Measurements from ENCODE around the gene MICA.
"Not testable (repeated sequence)": the region's sequence is repeated elsewhere in the genome, so short reads cannot be mapped to it uniquely, and the experiment has no call there.

The MICA gene

GRCh38 chr6:31386099-31386498, 17.3 kb upstream of the MICA start:
- no peaks in the 10 kb centered on the region for H3K79me1 ChIP-seq (ENCODE audit: low read length)
- H3K79me2 ChIP-seq (ENCODE audit: control insufficient read depth, insufficient read depth, low read length): no peaks in the 10 kb centered on the region
- H3K36me3 ChIP-seq (ENCODE audit: control insufficient read depth, insufficient read depth, low read length): no peaks in the 10 kb centered on the region
- no peak overlapping the region for H2BK5ac ChIP-seq (ENCODE audit: low read length)
- no peak overlapping the region for H3K4me3 ChIP-seq (ENCODE audit: low read length)
- H2AK5ac ChIP-seq (ENCODE audit: low read length): no peak overlapping the region
- H3K27me3 ChIP-seq (ENCODE audit: insufficient read depth, low read length, poor library complexity): no peaks in the 10 kb centered on the region
- no peak overlapping the region for H2BK15ac ChIP-seq (replicated peaks; ENCODE audit: low read depth)
- H3K4me2 ChIP-seq (ENCODE audit: low read length): no peak overlapping the region
- no peak overlapping the region for H3K27ac ChIP-seq (ENCODE audit: low read depth, low read length)
- no peak overlapping the region for H3K56ac ChIP-seq (ENCODE audit: low read length)
- H3K23ac ChIP-seq (ENCODE audit: low read length): no peak overlapping the region
- no CpG with 5 or more reads among the region's 3 CpGs for WGBS (ENCODE audit: extremely low coverage, insufficient coverage, low lambda C conversion rate)
- H3K18ac ChIP-seq (ENCODE audit: low read length): no peak overlapping the region
- no peak overlapping the region for H4K8ac ChIP-seq (ENCODE audit: low read depth, low read length)
- H2BK120ac ChIP-seq (ENCODE audit: low read depth, low read length): no peak overlapping the region
- H3K4me1 ChIP-seq (ENCODE audit: control insufficient read depth, low read depth, low read length): no peaks in the 10 kb centered on the region
- H3K4ac ChIP-seq (ENCODE audit: low read depth, low read length): no peak overlapping the region
- no peak for DNase-seq
- H3K9ac ChIP-seq (ENCODE audit: low read length): no peak overlapping the region
- no peak overlapping the region for H4K5ac ChIP-seq (ENCODE audit: low read length)

GRCh38 chr6:31386977-31387376, 16.4 kb upstream of the MICA start:
- Histone ChIP-seq H3K56ac (ENCODE audit: low read length) (no peak overlapping the region), H2BK120ac (ENCODE audit: low read depth, low read length) (no peak overlapping the region), H2BK15ac (replicated peaks; ENCODE audit: low read depth) (no peak overlapping the region), H3K79me1 (ENCODE audit: low read length) (no peaks in the 10 kb centered on the region), H3K36me3 (ENCODE audit: control insufficient read depth, insufficient read depth, low read length) (no peaks in the 10 kb centered on the region), H2AK5ac (ENCODE audit: low read length) (no peak overlapping the region), H3K9ac (ENCODE audit: low read length) (no peak overlapping the region), H3K18ac (ENCODE audit: low read length) (no peak overlapping the region), H4K8ac (ENCODE audit: low read depth, low read length) (no peak overlapping the region), H2BK5ac (ENCODE audit: low read length) (no peak overlapping the region), H3K27ac (ENCODE audit: low read depth, low read length) (no peak overlapping the region), H3K23ac (ENCODE audit: low read length) (no peak overlapping the region), H3K4ac (ENCODE audit: low read depth, low read length) (no peak overlapping the region), H4K5ac (ENCODE audit: low read length) (no peak overlapping the region), H3K4me3 (ENCODE audit: low read length) (no peak overlapping the region), H3K4me1 (ENCODE audit: control insufficient read depth, low read depth, low read length) (no peaks in the 10 kb centered on the region), H3K4me2 (ENCODE audit: low read length) (no peak overlapping the region), H3K79me2 (ENCODE audit: control insufficient read depth, insufficient read depth, low read length) (no peaks in the 10 kb centered on the region), H3K27me3 (ENCODE audit: insufficient read depth, low read length, poor library complexity) (no peaks in the 10 kb centered on the region)
- no CpG with 5 or more reads among the region's 1 CpG for WGBS (ENCODE audit: extremely low coverage, insufficient coverage, low lambda C conversion rate)
- DNase-seq: peak; percentile 74

DNA sequence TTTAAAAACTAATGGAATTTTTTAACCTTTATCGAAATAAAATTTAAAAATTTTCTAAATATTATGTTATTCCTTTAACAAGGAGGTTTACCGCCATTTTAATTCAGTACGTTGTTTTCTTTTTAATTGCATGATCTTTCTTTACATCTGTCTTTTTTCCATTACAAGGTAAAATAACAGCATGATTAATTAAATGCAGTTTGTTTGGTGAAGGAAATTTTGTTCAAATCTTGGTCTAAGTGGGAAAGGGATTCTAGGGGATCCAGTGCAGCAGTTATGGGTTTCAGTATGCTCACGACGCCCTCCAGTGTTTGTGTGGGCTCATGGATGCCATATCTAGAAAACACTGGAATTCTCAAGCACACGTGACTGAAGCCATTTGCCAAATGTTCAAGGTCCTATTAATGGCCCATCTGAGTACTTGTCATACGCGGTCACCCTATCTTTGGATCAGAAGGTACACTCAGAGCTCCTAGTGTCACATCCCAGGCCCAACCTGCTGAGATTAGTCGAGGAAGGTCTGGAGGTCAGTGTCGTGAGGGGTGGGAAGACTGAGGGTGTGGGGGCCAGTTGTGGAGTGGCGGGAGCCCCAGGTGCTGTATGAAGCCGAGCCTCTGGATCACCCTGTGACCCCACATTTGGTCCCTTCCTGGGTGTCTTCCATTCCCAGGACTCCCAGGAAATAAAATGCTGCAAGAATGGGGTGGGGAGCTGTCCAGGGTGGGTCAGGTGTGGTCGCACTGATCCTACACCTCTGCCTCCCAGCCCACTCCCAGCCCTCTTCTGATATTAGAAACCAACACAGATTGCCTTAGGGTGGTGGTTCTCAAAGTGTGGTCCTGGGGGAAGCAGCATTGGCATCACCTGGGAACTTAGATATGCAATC, 14.2 kb upstream of the MICA start:
- H3K56ac ChIP-seq (ENCODE audit: low read length); H3K4me3 ChIP-seq (ENCODE audit: low read length); H4K5ac ChIP-seq (ENCODE audit: low read length); H2AK5ac ChIP-seq (ENCODE audit: low read length); H3K79me2 ChIP-seq (ENCODE audit: control insufficient read depth, insufficient read depth, low read length); H2BK5ac ChIP-seq (ENCODE audit: low read length); H2BK15ac ChIP-seq (replicated peaks; ENCODE audit: low read depth); H3K4ac ChIP-seq (ENCODE audit: low read depth, low read length); H3K27ac ChIP-seq (ENCODE audit: low read depth, low read length); H3K36me3 ChIP-seq (ENCODE audit: control insufficient read depth, insufficient read depth, low read length); H3K4me2 ChIP-seq (ENCODE audit: low read length); H4K8ac ChIP-seq (ENCODE audit: low read depth, low read length); H3K18ac ChIP-seq (ENCODE audit: low read length); H3K4me1 ChIP-seq (ENCODE audit: control insufficient read depth, low read depth, low read length); H3K79me1 ChIP-seq (ENCODE audit: low read length); H3K23ac ChIP-seq (ENCODE audit: low read length); H3K9ac ChIP-seq (ENCODE audit: low read length); H3K27me3 ChIP-seq (ENCODE audit: insufficient read depth, low read length, poor library complexity); DNase-seq; H2BK120ac ChIP-seq (ENCODE audit: low read depth, low read length): not testable (repeated sequence)
- WGBS (ENCODE audit: extremely low coverage, insufficient coverage, low lambda C conversion rate): 100% methylated on average over 1 of the region's 13 CpGs

GRCh38 chr6:31389802-31390132, 13.6 kb upstream of the MICA start:
- not testable (repeated sequence) for H3K36me3 ChIP-seq (ENCODE audit: control insufficient read depth, insufficient read depth, low read length); H2BK5ac ChIP-seq (ENCODE audit: low read length); H3K4ac ChIP-seq (ENCODE audit: low read depth, low read length); DNase-seq; H3K18ac ChIP-seq (ENCODE audit: low read length); H3K56ac ChIP-seq (ENCODE audit: low read length); H4K8ac ChIP-seq (ENCODE audit: low read depth, low read length); H3K27me3 ChIP-seq (ENCODE audit: insufficient read depth, low read length, poor library complexity); H3K4me3 ChIP-seq (ENCODE audit: low read length); H2AK5ac ChIP-seq (ENCODE audit: low read length); H2BK120ac ChIP-seq (ENCODE audit: low read depth, low read length); H3K9ac ChIP-seq (ENCODE audit: low read length); H3K79me2 ChIP-seq (ENCODE audit: control insufficient read depth, insufficient read depth, low read length); H3K79me1 ChIP-seq (ENCODE audit: low read length); H4K5ac ChIP-seq (ENCODE audit: low read length); H3K27ac ChIP-seq (ENCODE audit: low read depth, low read length); H2BK15ac ChIP-seq (replicated peaks; ENCODE audit: low read depth); H3K4me2 ChIP-seq (ENCODE audit: low read length); H3K4me1 ChIP-seq (ENCODE audit: control insufficient read depth, low read depth, low read length); H3K23ac ChIP-seq (ENCODE audit: low read length)

DNA sequence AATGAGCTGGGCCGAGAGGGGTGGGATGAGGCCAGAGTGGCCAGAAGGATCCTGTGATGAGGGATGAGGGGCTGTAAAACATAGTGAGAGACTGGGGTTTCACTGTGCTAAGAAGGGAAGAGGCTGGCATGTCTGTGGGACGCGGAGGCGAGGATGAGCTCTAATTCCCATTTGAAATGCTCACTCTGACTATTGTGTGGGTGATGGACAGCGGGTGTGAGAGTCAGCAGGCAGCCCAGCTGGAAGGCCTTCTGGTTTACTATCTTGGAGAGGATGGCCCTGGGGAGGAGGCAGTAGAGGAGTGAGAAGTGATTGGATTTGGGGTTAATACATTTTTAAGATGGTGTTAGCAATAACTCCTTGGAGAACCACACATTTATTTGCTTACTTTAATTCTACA, 9.5 kb upstream of the MICA start:
- no CpG with 5 or more reads among the region's 5 CpGs for WGBS (ENCODE audit: extremely low coverage, insufficient coverage, low lambda C conversion rate)

DNA sequence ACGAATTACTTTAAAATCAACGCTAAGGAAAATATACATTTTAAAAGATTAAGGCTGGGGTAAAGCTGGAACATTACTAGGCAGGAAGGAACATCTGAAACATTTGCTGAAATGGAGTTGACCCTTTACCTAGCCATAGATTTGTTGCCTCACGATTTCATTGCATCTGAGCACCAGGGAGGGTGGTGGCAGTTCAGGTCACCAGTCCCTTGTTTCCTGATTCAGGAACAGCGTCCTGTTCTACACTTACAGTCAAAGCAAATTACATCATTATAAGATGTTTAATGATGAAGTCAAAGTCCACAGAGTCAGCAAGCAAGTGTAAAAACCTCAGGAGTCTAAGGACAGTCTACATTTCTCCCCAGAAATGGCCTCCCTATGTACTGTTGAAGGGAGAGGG, 9.0 kb upstream of the MICA start:
- H3K27ac ChIP-seq (ENCODE audit: low read depth, low read length): no peak overlapping the region
- H3K4ac ChIP-seq (ENCODE audit: low read depth, low read length): no peak overlapping the region
- H3K9ac ChIP-seq (ENCODE audit: low read length): no peak overlapping the region
- H2BK5ac ChIP-seq (ENCODE audit: low read length): no peak overlapping the region
- H4K5ac ChIP-seq (ENCODE audit: low read length): no peak overlapping the region
- no peak overlapping the region for H3K18ac ChIP-seq (ENCODE audit: low read length)
- no peaks in the 10 kb centered on the region for H3K4me1 ChIP-seq (ENCODE audit: control insufficient read depth, low read depth, low read length)
- no peak overlapping the region for H2BK15ac ChIP-seq (replicated peaks; ENCODE audit: low read depth)
- no peaks in the 10 kb centered on the region for H3K27me3 ChIP-seq (ENCODE audit: insufficient read depth, low read length, poor library complexity)
- no peak overlapping the region for H4K8ac ChIP-seq (ENCODE audit: low read depth, low read length)
- H3K36me3 ChIP-seq (ENCODE audit: control insufficient read depth, insufficient read depth, low read length): no peaks in the 10 kb centered on the region
- no peak overlapping the region for H3K56ac ChIP-seq (ENCODE audit: low read length)
- H2AK5ac ChIP-seq (ENCODE audit: low read length): no peak overlapping the region
- H3K4me2 ChIP-seq (ENCODE audit: low read length): no peak overlapping the region
- H3K79me1 ChIP-seq (ENCODE audit: low read length): no peaks in the 10 kb centered on the region
- H2BK120ac ChIP-seq (ENCODE audit: low read depth, low read length): no peak overlapping the region
- WGBS (ENCODE audit: extremely low coverage, insufficient coverage, low lambda C conversion rate): no CpG with 5 or more reads among the region's 4 CpGs
- no peak overlapping the region for H3K4me3 ChIP-seq (ENCODE audit: low read length)
- no peaks in the 10 kb centered on the region for H3K79me2 ChIP-seq (ENCODE audit: control insufficient read depth, insufficient read depth, low read length)
- no peak overlapping the region for H3K23ac ChIP-seq (ENCODE audit: low read length)
- no peak for DNase-seq

More for the DNA sequence above, 9.5 kb upstream of the MICA start:
- Histone ChIP-seq H3K79me2 (ENCODE audit: control insufficient read depth, insufficient read depth, low read length) (no peaks in the 10 kb centered on the region), H4K8ac (ENCODE audit: low read depth, low read length) (no peak overlapping the region), H3K56ac (ENCODE audit: low read length) (no peak overlapping the region), H3K27ac (ENCODE audit: low read depth, low read length) (no peak overlapping the region), H3K36me3 (ENCODE audit: control insufficient read depth, insufficient read depth, low read length) (no peaks in the 10 kb centered on the region), H3K4me2 (ENCODE audit: low read length) (no peak overlapping the region), H3K4me3 (ENCODE audit: low read length) (no peak overlapping the region), H4K5ac (ENCODE audit: low read length) (no peak overlapping the region), H3K79me1 (ENCODE audit: low read length) (no peaks in the 10 kb centered on the region), H2BK120ac (ENCODE audit: low read depth, low read length) (no peak overlapping the region), H2BK15ac (replicated peaks; ENCODE audit: low read depth) (no peak overlapping the region), H3K4me1 (ENCODE audit: control insufficient read depth, low read depth, low read length) (no peaks in the 10 kb centered on the region), H2BK5ac (ENCODE audit: low read length) (no peak overlapping the region), H3K9ac (ENCODE audit: low read length) (no peak overlapping the region), H3K27me3 (ENCODE audit: insufficient read depth, low read length, poor library complexity) (no peaks in the 10 kb centered on the region), H3K4ac (ENCODE audit: low read depth, low read length) (no peak overlapping the region), H3K23ac (ENCODE audit: low read length) (no peak overlapping the region), H3K18ac (ENCODE audit: low read length) (no peak overlapping the region), H2AK5ac (ENCODE audit: low read length) (no peak overlapping the region)
- no peak for DNase-seq

Measured in mesendoderm (in vitro differentiated cells).